Mucosa of descending colon (tissue), 3 donors: ENCODE data around the gene ALOXE3. TPM values are rescaled to one million over a fixed set of nuclear protein-coding genes. Genes with fewer than 3 reads are reported as not detected.

Source experiments
- ATAC-seq: fragments of 200-7000 bp; cut with Tn5 transposase; one replicate; pipeline ENCODE4 v1.9.1; 2020; ENCODE audit warnings: mild to moderate bottlenecking, moderate library complexity
- DNase-seq, 3 donors: peaks; one replicate each; pipeline ENCODE4 v3.0.0-alpha.2; 2020
- H3K36me3 ChIP-seq: fragments of 200-600 bp; one replicate; pipeline ENCODE4 v1.8.0; 2021; ENCODE audit warnings: low read depth, mild to moderate bottlenecking
- H3K4me1 ChIP-seq: fragments of 200-600 bp; one replicate; pipeline ENCODE4 v1.8.0; 2021; ENCODE audit warnings: low read depth, mild to moderate bottlenecking
- H3K4me3 ChIP-seq: fragments of 200-600 bp; one replicate; pipeline ENCODE4 v1.8.0; 2021; ENCODE audit warnings: mild to moderate bottlenecking
- H3K9me3 ChIP-seq: fragments of 200-600 bp; one replicate; pipeline ENCODE4 v1.8.0; 2021; ENCODE audit warnings: mild to moderate bottlenecking
- intact Hi-C, 2 donors: fragments of 100-400 bp; cut with DNase I in 1 of 2; cut with micrococcal nuclease in 1 of 2; formaldehyde crosslinking; loops; one replicate each; pipeline versions ENCODE4 v1.11.0 to v1.11.1; 2022; cut with DNase I, micrococcal nuclease
- total RNA-seq, 3 donors: library from RNA; stranded (reverse); fragmentation: NEBNext Ultra II Directional in 2 of 3; extraction: Animal tissue kit (Norgen Biotek cat#: 25700) in 2 of 3; gene quantifications; one replicate each; pipeline versions ENCODE4 v1.2.1 to v1.2.4, GENCODE V29; 2021 to 2023
- TF ChIP-seq, protein P1 (sequence below): fragments of 200-600 bp; IDR thresholded peaks from one replicate; pipeline ENCODE4 v1.8.0; 2022; ENCODE audit warnings: antibody characterized with exemption, mild to moderate bottlenecking
- donor health status: DM: no; HTN: no; CAD: no; lungs with moderate emphysema.
- donor health status: DM: no; HTN: no; CAD: no.
- donor health status: DM: no; HTN: yes; CAD: no.

The ALOXE3 gene
- total RNA-seq, 3 donors from 2014 or later = not detected

DNA sequence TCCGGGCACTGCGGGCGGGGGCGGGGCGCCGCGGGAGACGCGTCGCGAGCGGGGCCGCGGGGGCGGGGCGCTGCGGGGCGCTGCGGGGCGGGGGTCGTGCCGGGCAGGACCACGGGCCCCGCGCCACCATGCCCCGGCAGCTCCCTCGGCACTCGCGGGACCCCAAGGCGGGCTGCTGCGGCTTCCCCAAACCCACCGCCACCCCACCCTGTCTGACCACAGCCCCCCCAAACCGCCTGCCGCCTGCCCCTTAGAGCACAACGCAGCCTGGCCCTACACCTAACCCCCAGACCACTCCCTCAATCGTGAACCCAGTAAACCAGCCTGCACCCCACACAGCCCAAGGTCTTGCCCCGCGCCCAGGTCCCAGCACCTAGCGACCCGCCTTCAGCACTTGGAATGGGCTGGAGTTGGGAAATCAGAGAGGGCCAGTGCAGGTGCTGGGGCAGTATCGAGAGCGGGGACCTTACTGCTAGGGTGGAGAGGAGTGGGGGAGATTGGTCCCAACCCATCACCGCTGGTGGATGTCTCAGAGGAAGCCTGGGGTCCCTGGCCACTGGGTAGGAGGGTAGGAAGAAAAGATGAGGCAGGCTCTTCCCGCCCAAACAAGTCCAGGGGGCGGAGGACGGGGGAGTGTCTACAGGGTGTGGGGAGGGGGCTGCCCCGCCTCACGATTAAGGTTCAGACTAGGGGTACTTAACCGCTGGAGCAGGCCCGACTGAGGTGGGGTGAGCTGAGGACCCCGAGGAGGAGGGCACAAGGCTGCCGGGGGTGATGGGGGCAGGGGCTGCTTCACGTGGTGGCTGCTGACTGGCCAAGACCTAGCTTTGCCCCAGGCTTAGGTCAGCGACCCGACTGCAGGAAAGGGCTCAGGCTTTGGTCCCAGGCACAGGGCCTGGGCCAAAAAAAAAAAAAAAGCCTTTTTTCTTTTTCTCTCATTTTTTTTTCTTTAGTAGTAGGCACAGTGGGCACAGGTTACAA, 45.0 kb upstream of the ALOXE3 start:
- intact Hi-C loops = no loop called here

DNA sequence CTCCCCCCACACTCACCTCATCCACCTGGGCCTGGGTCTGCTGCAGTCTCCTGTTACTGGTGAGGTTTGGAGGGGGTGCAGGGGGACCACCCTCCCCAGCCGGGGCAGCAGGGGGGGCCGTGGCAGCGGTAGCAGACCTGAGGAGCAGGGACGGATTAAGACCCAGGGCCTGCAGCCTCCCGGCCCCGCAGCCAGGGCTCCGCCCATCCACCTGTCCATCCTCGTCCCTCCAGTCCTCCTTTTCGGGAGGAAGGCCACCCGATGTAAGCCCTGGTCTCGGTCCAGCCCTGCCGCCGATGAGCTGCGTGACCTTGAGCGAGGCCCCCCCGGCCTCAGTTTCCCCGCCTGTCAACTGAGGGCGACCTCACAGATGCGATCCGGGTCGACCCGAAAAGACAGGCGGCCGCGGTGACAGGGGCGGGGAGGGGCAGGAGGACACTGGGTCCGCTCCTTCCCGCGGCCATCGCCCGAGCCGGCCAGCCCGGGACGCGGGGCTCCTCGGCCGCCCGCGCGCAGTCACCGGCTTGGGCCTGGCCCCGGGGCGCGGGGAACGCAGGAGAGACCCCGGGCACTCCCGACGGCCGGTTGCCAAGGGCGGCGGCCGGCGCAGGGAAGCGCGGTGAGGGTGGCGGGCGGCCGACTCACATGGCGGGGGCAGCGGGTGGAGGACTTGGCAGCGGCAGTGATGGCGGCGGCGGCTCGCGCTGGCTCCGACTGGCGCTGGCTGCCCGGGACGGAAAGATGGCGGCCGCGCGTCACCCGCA, 44.1 kb upstream of the ALOXE3 start, which contains the start of gene VAMP2:
VAMP2 (minus strand) TSS at position 716 of the 764 bp plus-strand sequence; CDS start at position 647, 69 bp downstream.
- DNase-seq = peak; percentile 84 to 90 (median 89)
- TF ChIP-seq, protein P1, sequence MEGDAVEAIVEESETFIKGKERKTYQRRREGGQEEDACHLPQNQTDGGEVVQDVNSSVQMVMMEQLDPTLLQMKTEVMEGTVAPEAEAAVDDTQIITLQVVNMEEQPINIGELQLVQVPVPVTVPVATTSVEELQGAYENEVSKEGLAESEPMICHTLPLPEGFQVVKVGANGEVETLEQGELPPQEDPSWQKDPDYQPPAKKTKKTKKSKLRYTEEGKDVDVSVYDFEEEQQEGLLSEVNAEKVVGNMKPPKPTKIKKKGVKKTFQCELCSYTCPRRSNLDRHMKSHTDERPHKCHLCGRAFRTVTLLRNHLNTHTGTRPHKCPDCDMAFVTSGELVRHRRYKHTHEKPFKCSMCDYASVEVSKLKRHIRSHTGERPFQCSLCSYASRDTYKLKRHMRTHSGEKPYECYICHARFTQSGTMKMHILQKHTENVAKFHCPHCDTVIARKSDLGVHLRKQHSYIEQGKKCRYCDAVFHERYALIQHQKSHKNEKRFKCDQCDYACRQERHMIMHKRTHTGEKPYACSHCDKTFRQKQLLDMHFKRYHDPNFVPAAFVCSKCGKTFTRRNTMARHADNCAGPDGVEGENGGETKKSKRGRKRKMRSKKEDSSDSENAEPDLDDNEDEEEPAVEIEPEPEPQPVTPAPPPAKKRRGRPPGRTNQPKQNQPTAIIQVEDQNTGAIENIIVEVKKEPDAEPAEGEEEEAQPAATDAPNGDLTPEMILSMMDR = no peak
- Histone ChIP-seq H3K36me3 (no peaks in the 10 kb centered on the region), H3K9me3 (no peaks in the 10 kb centered on the region), H3K4me1 (peaks cover 54% of the 10 kb centered on the region), H3K4me3 (peak within 1 kb of the TSS; percentile 100)
- ATAC-seq = peak; percentile 78
- intact Hi-C loops = no loop called here

More for the DNA sequence above, 45.0 kb upstream of the ALOXE3 start:
- no peak for ATAC-seq
- Histone ChIP-seq H3K4me3 (peak overlapping the region; percentile 100), H3K36me3 (no peaks in the 10 kb centered on the region), H3K4me1 (peaks cover 49% of the 10 kb centered on the region), H3K9me3 (no peaks in the 10 kb centered on the region)
- peak; percentile 42 to 71 (median 61) for DNase-seq
- TF ChIP-seq, protein P1 = no peak

DNA sequence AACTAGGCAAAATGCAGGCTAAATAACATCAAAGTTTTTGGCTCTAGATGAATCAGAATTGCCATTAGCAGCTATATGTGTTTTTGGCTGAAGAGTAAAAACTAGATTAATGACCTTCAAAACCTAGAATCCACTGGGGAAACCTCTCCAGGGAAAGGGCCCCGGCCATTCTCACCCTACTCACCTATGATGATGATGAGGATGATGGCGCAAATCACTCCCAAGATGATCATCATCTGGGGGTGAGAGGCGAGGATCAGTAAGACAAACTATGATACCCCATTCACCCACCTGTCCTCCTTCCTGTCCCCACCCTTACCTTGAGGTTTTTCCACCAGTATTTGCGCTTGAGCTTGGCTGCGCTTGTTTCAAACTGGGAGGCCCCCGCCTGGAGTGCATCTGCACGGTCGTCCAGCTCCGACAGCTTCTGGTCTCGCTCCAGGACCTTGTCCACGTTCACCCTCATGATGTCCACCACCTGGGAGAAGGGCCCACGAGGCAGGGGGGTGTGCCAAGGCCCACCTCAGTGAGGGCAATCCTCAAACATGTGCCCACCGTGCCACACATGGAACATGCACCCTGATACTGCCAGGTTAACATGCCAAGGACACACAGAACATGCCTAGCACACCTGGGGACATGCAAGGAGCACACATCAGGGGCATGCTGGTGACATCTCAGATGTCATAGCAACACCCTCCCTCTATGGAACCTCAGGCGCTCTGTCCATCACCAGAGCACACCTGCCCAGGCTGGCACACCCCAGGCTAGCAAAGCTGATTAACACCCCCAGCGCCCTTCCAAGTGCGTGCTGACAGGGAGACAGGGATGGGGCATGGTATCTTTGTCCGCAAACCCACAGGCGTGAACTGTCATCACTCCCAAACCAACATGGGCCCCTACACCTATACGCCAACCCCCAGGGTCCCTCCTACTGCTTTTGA, 43.2 kb upstream of the ALOXE3 start:
- peaks cover 2% of the 10 kb centered on the region for H3K36me3 ChIP-seq
- TF ChIP-seq, protein P1 = no peak
- no peak for ATAC-seq
- peaks cover 58% of the 10 kb centered on the region for H3K4me1 ChIP-seq
- H3K9me3 ChIP-seq = no peaks in the 10 kb centered on the region
- intact Hi-C loops = no loop called here
- peak in 1 of 3 donors; percentile 35 for DNase-seq
- H3K4me3 ChIP-seq = peak overlapping the region; percentile 100

DNA sequence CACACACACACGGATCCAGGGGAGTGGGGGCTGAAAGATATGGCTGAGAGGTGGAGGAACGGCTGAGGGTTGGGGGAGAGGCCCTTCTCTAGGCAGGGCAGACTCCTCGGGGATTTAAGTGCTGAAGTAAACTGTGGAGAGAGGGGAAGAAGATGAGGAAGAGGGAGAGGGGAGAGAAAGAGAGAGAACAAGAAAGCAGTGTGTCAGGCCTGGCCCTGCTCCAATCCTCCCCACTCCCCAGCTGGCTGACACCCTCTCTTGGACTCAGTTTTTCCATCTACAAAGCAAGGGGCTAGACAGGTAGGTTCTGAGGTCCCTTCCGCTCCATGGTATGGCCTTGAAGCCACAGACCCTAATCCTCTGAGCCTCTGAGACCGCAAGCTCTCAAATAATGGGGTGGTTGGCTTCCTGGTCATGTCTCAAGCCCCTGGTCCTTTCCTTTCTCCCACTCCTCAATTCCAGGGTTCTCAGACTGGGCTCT, 42.5 kb upstream of the ALOXE3 start:
- DNase-seq = no peak

More for the DNA sequence above, 42.5 kb upstream of the ALOXE3 start:
- Histone ChIP-seq H3K4me1 (peaks cover 58% of the 10 kb centered on the region), H3K36me3 (peaks cover 6% of the 10 kb centered on the region), H3K4me3 (no peak overlapping the region), H3K9me3 (no peaks in the 10 kb centered on the region)
- intact Hi-C loops = no loop called here
- no peak for ATAC-seq
- TF ChIP-seq, protein P1 = no peak
